Retinal pigment epithelial cell (primary cell): ENCODE results near the gene XRCC4.

ENCODE experiments used
- DNase-seq: peaks from one replicate; pipeline ENCODE4 v3.0.0-alpha.2; 2010; ENCODE audit warnings: low read depth
- H3K4me3 ChIP-seq: 2 replicates; pipeline ENCODE4 v1.5.1; 2011; ENCODE audit warnings: mild to moderate bottlenecking, low read length, control low read depth, moderate library complexity
- CTCF ChIP-seq: conservative IDR thresholded peaks from 2 replicates; pipeline ENCODE4 v1.5.1; 2011; ENCODE audit warnings: low read depth, low read length, control low read depth, inconsistent platforms

Gene XRCC4

GRCh38 chr5:83360573-83360972, 283.2 kb downstream of the XRCC4 start:
- no peak for DNase-seq
- no peak for TF ChIP-seq CTCF
- no peak overlapping the region for H3K4me3 ChIP-seq

- DNase-seq: no peak
- TF ChIP-seq CTCF: no peak
- no peak overlapping the region for H3K4me3 ChIP-seq
These were observed 285.2 kb downstream of the XRCC4 start for GRCh38 chr5:83362526-83362925.

GRCh38 chr5:83363111-83363885, 286.0 kb downstream of the XRCC4 start:
- no peak for TF ChIP-seq CTCF
- DNase-seq: no peak
- H3K4me3 ChIP-seq: no peak overlapping the region

GRCh38 chr5:83363886-83364275, 286.5 kb downstream of the XRCC4 start:
- H3K4me3 ChIP-seq: no peak overlapping the region
- no peak for TF ChIP-seq CTCF
- DNase-seq: no peak

- H3K4me3 ChIP-seq: no peak overlapping the region
- no peak for DNase-seq
- no peak for TF ChIP-seq CTCF
These were observed 287.3 kb downstream of the XRCC4 start for GRCh38 chr5:83364312-83365299.

GRCh38 chr5:83368319-83368718, 291.0 kb downstream of the XRCC4 start:
- no peak for TF ChIP-seq CTCF
- H3K4me3 ChIP-seq: no peak overlapping the region
- no peak for DNase-seq

GRCh38 chr5:83368835-83369234, 291.5 kb downstream of the XRCC4 start:
- TF ChIP-seq CTCF: no peak
- no peak for DNase-seq
- no peak overlapping the region for H3K4me3 ChIP-seq
